Measurements from ENCODE around the gene CA10.

CA10 gene

DNA sequence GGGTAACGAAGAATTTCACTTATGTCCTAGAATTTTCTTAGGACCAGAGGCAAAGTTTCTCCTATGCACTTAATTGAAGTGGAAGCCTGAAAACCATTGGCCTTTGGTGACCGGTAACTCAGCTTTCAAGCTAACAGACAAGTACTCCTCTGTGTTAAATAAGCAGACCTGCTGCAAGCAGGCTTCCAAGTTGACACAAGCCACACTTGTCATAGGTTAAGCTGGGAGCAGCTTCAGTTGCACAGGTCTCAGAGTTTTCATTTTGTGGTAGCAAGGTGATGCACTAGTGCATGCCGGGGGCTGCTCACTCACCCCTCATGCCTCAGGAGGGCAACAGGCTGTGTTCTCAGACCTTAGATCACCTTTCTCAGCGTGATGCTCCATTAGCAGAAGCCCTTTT is 498.2 kb downstream of the CA10 start:
- WGBS (ENCODE audit: extremely low coverage, insufficient coverage, insufficient read length) = no CpG with 5 or more reads among the region's 4 CpGs
- Histone ChIP-seq H3K4me1 (ENCODE audit: control insufficient read depth in 1 of 2, insufficient read depth in 2 of 2, low read length in 2 of 2) (no peaks in the 10 kb centered on the region), H3K18ac (ENCODE audit: low read length) (no peak overlapping the region), H3K9ac (ENCODE audit: low read length) (no peak overlapping the region), H3K79me1 (ENCODE audit: low read length) (no peaks in the 10 kb centered on the region), H2BK12ac (ENCODE audit: low read length) (no peak overlapping the region), H2BK120ac (ENCODE audit: insufficient read depth, low read length, poor library complexity) (no peak overlapping the region), H3K4me2 (ENCODE audit: low read length) (no peak overlapping the region), H2BK5ac (ENCODE audit: low read depth, low read length, poor library complexity) (no peak overlapping the region), H4K12ac (ENCODE audit: low read depth, low read length) (no peak overlapping the region), H2AK5ac (ENCODE audit: low read length) (no peak overlapping the region), H4K91ac (ENCODE audit: low read depth, low read length) (no peak overlapping the region), H3K79me2 (ENCODE audit: control insufficient read depth, insufficient read depth, low read length, poor library complexity) (no peaks in the 10 kb centered on the region), H3K4ac (ENCODE audit: low read depth, low read length) (no peak overlapping the region), H3K9me3 (ENCODE audit: insufficient read depth, low read depth, low read length) (no peaks in the 10 kb centered on the region), H3K27ac (ENCODE audit: low read depth, low read length) (no peak overlapping the region), H3K23ac (ENCODE audit: low read length) (no peak overlapping the region), H3K27me3 (ENCODE audit: insufficient read depth, low read length) (no peaks in the 10 kb centered on the region), H3K36me3 (ENCODE audit: control insufficient read depth in 1 of 2, insufficient read depth in 2 of 2, low read length in 2 of 2) (no peaks in the 10 kb centered on the region), H4K8ac (ENCODE audit: low read depth, low read length) (no peak overlapping the region), H3K14ac (ENCODE audit: low read length) (no peak overlapping the region), H3K4me3 (ENCODE audit: low read depth, low read length) (no peak overlapping the region), H2AFZ (ENCODE audit: insufficient read depth, low read length, poor library complexity) (no peak overlapping the region)
- DNase-seq = no peak

DNA sequence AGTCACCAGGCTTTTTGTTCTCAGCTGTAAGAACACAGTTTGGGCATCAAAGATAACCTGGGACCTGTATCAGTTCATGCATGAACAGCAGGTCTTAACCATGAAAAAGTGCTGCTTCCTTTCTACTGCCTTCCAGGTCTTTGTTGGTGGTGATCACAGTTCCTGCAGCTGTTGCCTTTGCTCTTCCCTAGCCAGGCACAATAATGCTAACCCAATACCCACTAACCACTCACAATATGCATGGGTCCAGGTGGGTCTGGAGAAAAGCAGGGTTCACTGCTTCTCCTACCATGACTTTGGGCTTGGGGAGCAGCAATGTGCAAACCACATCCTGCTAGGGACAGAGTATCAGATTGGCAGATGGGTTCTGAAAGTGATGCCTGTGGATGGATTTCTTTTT is 501.3 kb downstream of the CA10 start:
- H3K4me1 ChIP-seq (ENCODE audit: control insufficient read depth in 1 of 2, insufficient read depth in 2 of 2, low read length in 2 of 2) = no peaks in the 10 kb centered on the region
- no peaks in the 10 kb centered on the region for H3K36me3 ChIP-seq (ENCODE audit: control insufficient read depth in 1 of 2, insufficient read depth in 2 of 2, low read length in 2 of 2)
- H3K9me3 ChIP-seq (ENCODE audit: insufficient read depth, low read depth, low read length) = no peaks in the 10 kb centered on the region
- H2AK5ac ChIP-seq (ENCODE audit: low read length) = no peak overlapping the region
- no peaks in the 10 kb centered on the region for H3K79me1 ChIP-seq (ENCODE audit: low read length)
- no peak for DNase-seq
- H4K12ac ChIP-seq (ENCODE audit: low read depth, low read length) = no peak overlapping the region
- H3K4ac ChIP-seq (ENCODE audit: low read depth, low read length) = no peak overlapping the region
- no peak overlapping the region for H2BK5ac ChIP-seq (ENCODE audit: low read depth, low read length, poor library complexity)
- H2AFZ ChIP-seq (ENCODE audit: insufficient read depth, low read length, poor library complexity) = no peak overlapping the region
- no peak overlapping the region for H2BK12ac ChIP-seq (ENCODE audit: low read length)
- no peak overlapping the region for H2BK120ac ChIP-seq (ENCODE audit: insufficient read depth, low read length, poor library complexity)
- no peak overlapping the region for H4K8ac ChIP-seq (ENCODE audit: low read depth, low read length)
- H4K91ac ChIP-seq (ENCODE audit: low read depth, low read length) = no peak overlapping the region
- no peak overlapping the region for H3K23ac ChIP-seq (ENCODE audit: low read length)
- H3K4me3 ChIP-seq (ENCODE audit: low read depth, low read length) = no peak overlapping the region
- H3K18ac ChIP-seq (ENCODE audit: low read length) = no peak overlapping the region
- no peaks in the 10 kb centered on the region for H3K79me2 ChIP-seq (ENCODE audit: control insufficient read depth, insufficient read depth, low read length, poor library complexity)
- H3K27me3 ChIP-seq (ENCODE audit: insufficient read depth, low read length) = no peaks in the 10 kb centered on the region
- no peak overlapping the region for H3K27ac ChIP-seq (ENCODE audit: low read depth, low read length)
- no peak overlapping the region for H3K4me2 ChIP-seq (ENCODE audit: low read length)
- H3K9ac ChIP-seq (ENCODE audit: low read length) = no peak overlapping the region
- no peak overlapping the region for H3K14ac ChIP-seq (ENCODE audit: low read length)

DNA sequence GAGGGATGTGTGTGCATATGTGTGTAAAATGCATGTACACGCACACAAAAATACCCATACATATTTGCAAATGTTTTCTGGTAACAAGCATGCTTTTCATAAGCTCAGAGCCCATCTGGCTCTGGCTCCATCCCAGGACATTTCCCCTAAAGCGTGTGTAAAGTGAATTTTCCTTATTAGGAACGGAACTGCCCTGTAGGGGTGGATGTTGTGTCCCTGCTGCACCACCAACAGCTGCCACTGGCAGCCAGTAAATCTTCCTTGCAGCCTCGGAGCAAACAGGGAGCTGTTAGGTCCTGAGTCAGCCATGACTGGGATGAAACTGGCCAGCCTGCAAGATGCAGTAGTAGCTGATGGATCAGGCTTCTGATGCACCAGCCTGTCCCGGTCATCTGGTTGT is 504.6 kb downstream of the CA10 start:
- Histone ChIP-seq H3K14ac (ENCODE audit: low read length) (no peak overlapping the region), H3K79me1 (ENCODE audit: low read length) (no peaks in the 10 kb centered on the region), H3K23ac (ENCODE audit: low read length) (no peak overlapping the region), H3K27ac (ENCODE audit: low read depth, low read length) (no peak overlapping the region), H3K36me3 (ENCODE audit: control insufficient read depth in 1 of 2, insufficient read depth in 2 of 2, low read length in 2 of 2) (no peaks in the 10 kb centered on the region), H2BK120ac (ENCODE audit: insufficient read depth, low read length, poor library complexity) (no peak overlapping the region), H4K91ac (ENCODE audit: low read depth, low read length) (no peak overlapping the region), H3K9ac (ENCODE audit: low read length) (no peak overlapping the region), H3K79me2 (ENCODE audit: control insufficient read depth, insufficient read depth, low read length, poor library complexity) (no peaks in the 10 kb centered on the region), H3K4ac (ENCODE audit: low read depth, low read length) (no peak overlapping the region), H3K18ac (ENCODE audit: low read length) (no peak overlapping the region), H4K12ac (ENCODE audit: low read depth, low read length) (no peak overlapping the region), H2BK12ac (ENCODE audit: low read length) (no peak overlapping the region), H3K4me3 (ENCODE audit: low read depth, low read length) (no peak overlapping the region), H3K9me3 (ENCODE audit: insufficient read depth, low read depth, low read length) (no peaks in the 10 kb centered on the region), H4K8ac (ENCODE audit: low read depth, low read length) (no peak overlapping the region), H2AK5ac (ENCODE audit: low read length) (no peak overlapping the region), H2AFZ (ENCODE audit: insufficient read depth, low read length, poor library complexity) (no peak overlapping the region), H3K4me1 (ENCODE audit: control insufficient read depth in 1 of 2, insufficient read depth in 2 of 2, low read length in 2 of 2) (no peaks in the 10 kb centered on the region), H3K27me3 (ENCODE audit: insufficient read depth, low read length) (no peaks in the 10 kb centered on the region), H2BK5ac (ENCODE audit: low read depth, low read length, poor library complexity) (no peak overlapping the region), H3K4me2 (ENCODE audit: low read length) (no peak overlapping the region)
- DNase-seq = no peak
- no CpG with 5 or more reads among the region's 5 CpGs for WGBS (ENCODE audit: extremely low coverage, insufficient coverage, insufficient read length)

DNA sequence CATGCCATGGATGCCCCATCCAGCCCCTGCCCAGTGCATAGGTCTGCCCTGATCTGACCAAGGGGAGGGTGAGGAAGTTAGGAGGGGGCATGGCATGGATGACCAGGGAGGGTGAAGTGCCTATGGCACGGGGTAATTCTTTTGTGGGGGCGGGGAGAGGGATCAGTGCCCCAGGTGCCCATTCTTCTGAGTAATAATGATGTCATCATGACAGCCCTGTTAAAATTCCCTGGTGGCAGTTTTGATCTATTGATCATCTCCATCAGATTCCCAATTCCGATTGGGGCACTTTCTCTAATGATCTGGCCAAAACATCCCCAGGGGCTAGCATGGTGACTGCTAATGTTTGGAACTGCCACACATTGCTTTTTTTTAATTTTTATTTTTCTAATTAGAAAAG is 506.0 kb downstream of the CA10 start:
- Histone ChIP-seq H4K12ac (ENCODE audit: low read depth, low read length) (no peak overlapping the region), H2BK12ac (ENCODE audit: low read length) (no peak overlapping the region), H3K14ac (ENCODE audit: low read length) (no peak overlapping the region), H2BK5ac (ENCODE audit: low read depth, low read length, poor library complexity) (no peak overlapping the region), H3K9me3 (ENCODE audit: insufficient read depth, low read depth, low read length) (no peaks in the 10 kb centered on the region), H2AFZ (ENCODE audit: insufficient read depth, low read length, poor library complexity) (no peak overlapping the region), H2BK120ac (ENCODE audit: insufficient read depth, low read length, poor library complexity) (no peak overlapping the region), H3K9ac (ENCODE audit: low read length) (no peak overlapping the region), H4K8ac (ENCODE audit: low read depth, low read length) (no peak overlapping the region), H3K4ac (ENCODE audit: low read depth, low read length) (no peak overlapping the region), H3K23ac (ENCODE audit: low read length) (no peak overlapping the region), H3K27ac (ENCODE audit: low read depth, low read length) (no peak overlapping the region), H3K4me3 (ENCODE audit: low read depth, low read length) (no peak overlapping the region), H3K4me2 (ENCODE audit: low read length) (no peak overlapping the region), H4K91ac (ENCODE audit: low read depth, low read length) (no peak overlapping the region), H3K4me1 (ENCODE audit: control insufficient read depth in 1 of 2, insufficient read depth in 2 of 2, low read length in 2 of 2) (no peaks in the 10 kb centered on the region), H3K36me3 (ENCODE audit: control insufficient read depth in 1 of 2, insufficient read depth in 2 of 2, low read length in 2 of 2) (no peaks in the 10 kb centered on the region), H2AK5ac (ENCODE audit: low read length) (no peak overlapping the region), H3K27me3 (ENCODE audit: insufficient read depth, low read length) (no peaks in the 10 kb centered on the region), H3K79me1 (ENCODE audit: low read length) (no peaks in the 10 kb centered on the region), H3K79me2 (ENCODE audit: control insufficient read depth, insufficient read depth, low read length, poor library complexity) (no peaks in the 10 kb centered on the region), H3K18ac (ENCODE audit: low read length) (no peak overlapping the region)
- DNase-seq = no peak
- WGBS (ENCODE audit: extremely low coverage, insufficient coverage, insufficient read length) = no CpG with 5 or more reads among the region's 3 CpGs

Measured in trophoblast cell (in vitro differentiated cells and primary cell).